H9 (cell line): ENCODE data around the gene SPRR2E. TPM values are rescaled to one million over a fixed set of nuclear protein-coding genes. Genes with fewer than 3 reads are reported as not detected.

Source experiments
- DNase-seq: peaks from one replicate; pipeline ENCODE4 v3.0.0-alpha.2; 2017
- H2AFZ ChIP-seq: one replicate; pipeline ENCODE4 v1.6.1; 2013; ENCODE audit warnings: mild to moderate bottlenecking, low read length, control low read depth, moderate library complexity
- H2AK5ac ChIP-seq: 2 replicates; pipeline ENCODE4 v1.6.1; 2013; ENCODE audit warnings: low read length, control low read depth, mixed read lengths; ENCODE audit not compliant: insufficient read length
- H2BK120ac ChIP-seq: one replicate; pipeline ENCODE4 v1.6.1; 2013; ENCODE audit warnings: low read depth, mild to moderate bottlenecking, low read length, control low read depth, inconsistent platforms; ENCODE audit not compliant: poor library complexity, severe bottlenecking
- H2BK12ac ChIP-seq: 2 replicates; pipeline ENCODE4 v1.6.1; 2013; ENCODE audit warnings: low read length, control low read depth, mixed read lengths, low read depth; ENCODE audit not compliant: insufficient read length
- H2BK15ac ChIP-seq: 2 replicates; pipeline ENCODE4 v1.6.1; 2013; ENCODE audit warnings: low read depth, low read length, control low read depth
- H2BK20ac ChIP-seq: one replicate; pipeline ENCODE4 v1.6.1; 2013; ENCODE audit warnings: low read depth, mild to moderate bottlenecking, low read length, control low read depth, inconsistent platforms; ENCODE audit not compliant: poor library complexity, severe bottlenecking
- H2BK5ac ChIP-seq: 2 replicates; pipeline ENCODE4 v1.6.1; 2013; ENCODE audit warnings: low read length, control low read depth, mixed read lengths; ENCODE audit not compliant: insufficient read length
- H3K14ac ChIP-seq: 2 replicates; pipeline ENCODE4 v1.6.1; 2013; ENCODE audit warnings: low read length, control low read depth; ENCODE audit not compliant: insufficient read depth
- H3K18ac ChIP-seq: 2 replicates; pipeline ENCODE4 v1.6.1; 2013; ENCODE audit warnings: low read depth, mild to moderate bottlenecking, mixed read lengths, low read length, control low read depth; ENCODE audit not compliant: insufficient read length
- H3K23ac ChIP-seq: 2 replicates; pipeline ENCODE4 v1.6.1; 2013; ENCODE audit warnings: low read length, control low read depth, mixed read lengths, low read depth; ENCODE audit not compliant: insufficient read length
- H3K23me2 ChIP-seq: 2 replicates; pipeline ENCODE4 v1.6.1; 2013; ENCODE audit warnings: low read depth, mild to moderate bottlenecking, mixed read lengths, low read length, control low read depth; ENCODE audit not compliant: insufficient read length, poor library complexity, severe bottlenecking
- H3K27ac ChIP-seq: 2 replicates; pipeline ENCODE4 v1.5.1; 2013; ENCODE audit warnings: low read length, control low read depth, mixed read lengths, low read depth; ENCODE audit not compliant: insufficient read length
- H3K27me3 ChIP-seq: 2 replicates; pipeline ENCODE4 v1.6.1; 2013; ENCODE audit warnings: low read length, control low read depth, inconsistent platforms; ENCODE audit not compliant: insufficient read depth
- H3K4ac ChIP-seq: 2 replicates; pipeline ENCODE4 v1.6.1; 2013; ENCODE audit warnings: low read depth, mild to moderate bottlenecking, control low read depth, inconsistent platforms, low read length, moderate library complexity
- H3K4me1 ChIP-seq: 2 replicates; pipeline ENCODE4 v1.6.1; 2013; ENCODE audit warnings: low read length, control low read depth, inconsistent platforms; ENCODE audit not compliant: insufficient read depth
- H3K4me2 ChIP-seq: 2 replicates; pipeline ENCODE4 v1.6.1; 2013; ENCODE audit warnings: low read length, control low read depth, mixed read lengths; ENCODE audit not compliant: insufficient read length, insufficient read depth
- H3K56ac ChIP-seq: 2 replicates; pipeline ENCODE4 v1.6.1; 2013; ENCODE audit warnings: low read depth, mild to moderate bottlenecking, mixed read lengths, low read length, control low read depth; ENCODE audit not compliant: insufficient read length
- H3K79me1 ChIP-seq: 2 replicates; pipeline ENCODE4 v1.6.1; 2013; ENCODE audit warnings: low read depth, mild to moderate bottlenecking, moderate library complexity, low read length, control low read depth, inconsistent platforms; ENCODE audit not compliant: insufficient read depth, poor library complexity, severe bottlenecking
- H3K79me2 ChIP-seq: 2 replicates; pipeline ENCODE4 v1.6.1; 2013; ENCODE audit warnings: low read length, control low read depth, inconsistent platforms; ENCODE audit not compliant: insufficient read depth
- H3K9ac ChIP-seq: 2 replicates; pipeline ENCODE4 v1.6.1; 2013; ENCODE audit warnings: low read length, control low read depth, mixed read lengths; ENCODE audit not compliant: insufficient read length; ENCODE audit errors: extremely low read depth
- H3K9me3 ChIP-seq: one replicate; pipeline ENCODE4 v1.6.1; 2013; ENCODE audit warnings: low read depth, low read length, inconsistent platforms; ENCODE audit not compliant: control insufficient read depth
- H3T11ph ChIP-seq: one replicate; pipeline ENCODE4 v1.6.1; 2013; ENCODE audit warnings: mild to moderate bottlenecking, low read length, control low read depth, inconsistent platforms
- H4K20me1 ChIP-seq: one replicate; pipeline ENCODE4 v1.6.1; 2013; ENCODE audit not compliant: control insufficient read depth, insufficient read length, insufficient read depth
- H4K5ac ChIP-seq: 2 replicates; pipeline ENCODE4 v1.6.1; 2013; ENCODE audit warnings: low read depth, mild to moderate bottlenecking, mixed read lengths, low read length, control low read depth; ENCODE audit not compliant: insufficient read length
- H4K8ac ChIP-seq: replicated peaks from 2 replicates; pipeline ENCODE4 v1.6.1; 2013; ENCODE audit warnings: low read length, control low read depth, mixed read lengths, low read depth; ENCODE audit not compliant: insufficient read length
- H4K91ac ChIP-seq: 2 replicates; pipeline ENCODE4 v1.6.1; 2013; ENCODE audit warnings: low read depth, mild to moderate bottlenecking, moderate library complexity, mixed read lengths, low read length, control low read depth; ENCODE audit not compliant: insufficient read length
- H3K27ac Mint-ChIP-seq, 3 experiments: 2 replicates in 2 of 3; 3 replicates in 1 of 3; pipeline ENCODE4 v1.8.0; 2020 to 2021; ENCODE audit warnings: mixed read lengths in 3 of 3, mild to moderate bottlenecking in 1 of 3, moderate library complexity in 1 of 3
- H3K27me3 Mint-ChIP-seq: 2 replicates; pipeline ENCODE4 v1.8.0; 2021; ENCODE audit warnings: low read depth, mild to moderate bottlenecking, moderate library complexity, mixed read lengths
- H3K36me3 Mint-ChIP-seq, 3 experiments: 2 replicates in 2 of 3; 3 replicates in 1 of 3; pipeline ENCODE4 v1.8.0; 2020 to 2021; ENCODE audit warnings: low read depth in 3 of 3, mixed read lengths in 3 of 3; ENCODE audit not compliant: insufficient read depth in 1 of 3
- H3K4me1 Mint-ChIP-seq, 2 experiments: 2 replicates each; pipeline ENCODE4 v1.8.0; 2020; ENCODE audit warnings: mixed read lengths in 2 of 2
- H3K4me3 Mint-ChIP-seq, 2 experiments: 2 replicates in 1 of 2; 3 replicates in 1 of 2; pipeline ENCODE4 v1.8.0; 2020 to 2021; ENCODE audit warnings: mild to moderate bottlenecking in 2 of 2, mixed read lengths in 2 of 2, moderate library complexity in 1 of 2
- H3K9me3 Mint-ChIP-seq, 2 experiments: 2 replicates in 1 of 2; 3 replicates in 1 of 2; pipeline ENCODE4 v1.8.0; 2020; ENCODE audit warnings: mild to moderate bottlenecking in 2 of 2, mixed read lengths in 2 of 2, moderate library complexity in 1 of 2
- CTCF ChIP-seq: fragments of 200-600 bp; sonication (generic); conservative IDR thresholded peaks from 3 replicates; pipeline ENCODE4 v1.8.0; 2021; ENCODE audit warnings: antibody characterized with exemption, mild to moderate bottlenecking
- WGBS: extraction: QIAGEN DNeasy Blood & Tissue Kit; methylation state at CpG from one replicate; pipeline ENCODE4 v1.1.7; 2013; ENCODE audit warnings: missing lambda C conversion rate, low lambda C conversion rate, mixed read lengths; ENCODE audit not compliant: insufficient read length; ENCODE audit errors: extremely low coverage; 5-methylcytosine and 5-hydroxymethylcytosine counted together
- total RNA-seq: library from RNA; stranded (reverse); gene quantifications from 2 replicates; pipeline ENCODE4 v1.2.1, GENCODE V29; 2021

SPRR2E gene
- total RNA-seq, 1 experiment from 2014 or later = not detected

- no peak for TF ChIP-seq CTCF
- H3K79me2 ChIP-seq = no peaks in the 10 kb centered on the region
- no peaks in the 10 kb centered on the region for H3K79me1 ChIP-seq
- H2AFZ ChIP-seq = no peak overlapping the region
- H3K4me1 Mint-ChIP-seq = no peaks in the 10 kb centered on the region
- H3K14ac ChIP-seq = no peak overlapping the region
- no peak overlapping the region for H2BK120ac ChIP-seq
- no peaks in the 10 kb centered on the region; the same call in 1 of the 2 replicates for H3K27me3 Mint-ChIP-seq
- H3K23ac ChIP-seq = no peak overlapping the region
- H2BK15ac ChIP-seq = no peak overlapping the region
- H3K36me3 Mint-ChIP-seq = no peaks in the 10 kb centered on the region
- no peaks in the 10 kb centered on the region for H3K23me2 ChIP-seq
- no peaks in the 10 kb centered on the region for H3K9me3 ChIP-seq
- no peak overlapping the region for H2BK12ac ChIP-seq
- H3T11ph ChIP-seq = no peak overlapping the region
- no peak overlapping the region for H3K4me2 ChIP-seq
- no peaks in the 10 kb centered on the region for H4K20me1 ChIP-seq
- no peak overlapping the region for H3K27ac ChIP-seq
- no peak overlapping the region for H3K56ac ChIP-seq
- H2BK5ac ChIP-seq = no peak overlapping the region
- H3K9me3 Mint-ChIP-seq = no peaks in the 10 kb centered on the region; a peak in 1 of 5 replicates
- H2AK5ac ChIP-seq = no peak overlapping the region
- no peak overlapping the region for H4K8ac ChIP-seq
- no CpG with 5 or more reads among the region's 5 CpGs for WGBS
- no peak overlapping the region for H4K5ac ChIP-seq
- H3K27ac Mint-ChIP-seq = no peak overlapping the region
- no peaks in the 10 kb centered on the region for H3K4me1 ChIP-seq
- no peak overlapping the region for H4K91ac ChIP-seq
- H3K4me3 Mint-ChIP-seq = no peak overlapping the region
- no peak overlapping the region for H3K4ac ChIP-seq
- H3K18ac ChIP-seq = no peak overlapping the region
- H3K9ac ChIP-seq = no peak overlapping the region
- no peak overlapping the region for H2BK20ac ChIP-seq
- DNase-seq = no peak
- no peaks in the 10 kb centered on the region for H3K27me3 ChIP-seq
Measured at GRCh38 chr1:153072806-153073726, 21.3 kb downstream of the SPRR2E start.
